GM19324 (cell line): ENCODE measurements around the gene N4BP2.

Experiments
- ATAC-seq: cut with Tn5 transposase; IDR thresholded peaks from one replicate; pipeline ENCODE4 v1.9.1; 2021; ENCODE audit warnings: mild to moderate bottlenecking, moderate library complexity; ENCODE audit not compliant: unreplicated experiment, low FRiP score

The N4BP2 gene

DNA sequence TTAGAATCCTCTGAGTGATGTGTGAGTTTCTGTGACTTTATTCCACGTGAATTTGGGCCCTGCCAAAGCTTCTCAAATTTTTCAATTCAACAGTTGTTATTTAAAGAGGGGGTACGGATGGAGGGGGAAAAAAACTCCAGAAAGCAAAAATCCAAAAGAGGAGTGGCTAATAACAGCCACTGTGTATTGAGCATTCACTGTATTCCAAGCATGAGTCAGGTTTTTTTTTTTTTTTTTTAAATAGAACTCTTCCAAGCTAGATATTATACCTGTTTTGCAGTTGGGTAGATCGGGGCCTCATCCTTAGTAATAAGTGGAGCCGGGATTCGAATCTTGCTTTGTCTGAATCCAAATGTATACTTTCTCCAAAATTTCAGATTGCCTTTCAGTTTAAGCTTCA, 133.8 kb downstream of the N4BP2 start:
- ATAC-seq = no peak

DNA sequence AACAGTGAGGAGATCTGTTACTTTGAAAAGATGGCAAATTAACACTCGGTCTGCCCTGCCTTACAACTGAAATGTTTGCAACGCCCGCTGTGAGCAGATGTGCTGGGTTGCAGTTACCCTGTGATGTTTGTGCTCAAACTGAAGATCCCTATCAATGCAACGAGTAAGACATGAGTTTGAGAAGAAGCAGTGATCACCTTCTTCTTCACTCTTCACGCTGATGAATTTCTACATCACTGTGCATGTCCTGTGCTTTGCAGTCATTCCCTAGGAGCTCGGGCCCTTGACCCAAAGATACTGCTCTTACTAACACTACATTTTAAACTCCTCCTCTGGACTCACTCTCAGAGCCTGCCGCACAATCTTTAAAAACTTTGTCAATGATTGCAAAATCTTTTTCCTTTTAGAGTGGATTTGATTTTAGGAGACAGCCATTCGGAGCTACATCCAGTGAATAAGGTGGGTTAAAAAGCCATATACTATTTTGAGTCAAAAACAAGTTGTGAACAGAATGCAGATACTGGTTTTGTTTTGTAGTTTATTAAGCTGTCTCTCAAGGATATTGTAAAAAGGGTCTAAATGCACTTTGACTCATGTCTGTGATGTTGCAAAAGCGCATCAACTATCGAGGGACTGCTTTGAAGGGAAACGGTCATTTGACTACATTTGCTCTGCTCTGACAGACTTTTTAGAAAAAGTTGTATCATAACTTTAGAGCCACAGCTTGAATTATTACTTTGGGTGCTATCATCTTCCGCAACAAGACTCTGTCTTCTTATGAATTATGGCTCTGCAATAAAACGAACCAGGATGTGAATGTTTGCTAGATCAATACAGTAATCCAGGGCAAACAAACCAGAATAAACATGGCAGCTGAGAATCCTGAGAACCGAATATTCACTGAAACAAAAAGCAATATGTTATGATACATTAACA, 134.5 kb downstream of the N4BP2 start:
- no peak for ATAC-seq

DNA sequence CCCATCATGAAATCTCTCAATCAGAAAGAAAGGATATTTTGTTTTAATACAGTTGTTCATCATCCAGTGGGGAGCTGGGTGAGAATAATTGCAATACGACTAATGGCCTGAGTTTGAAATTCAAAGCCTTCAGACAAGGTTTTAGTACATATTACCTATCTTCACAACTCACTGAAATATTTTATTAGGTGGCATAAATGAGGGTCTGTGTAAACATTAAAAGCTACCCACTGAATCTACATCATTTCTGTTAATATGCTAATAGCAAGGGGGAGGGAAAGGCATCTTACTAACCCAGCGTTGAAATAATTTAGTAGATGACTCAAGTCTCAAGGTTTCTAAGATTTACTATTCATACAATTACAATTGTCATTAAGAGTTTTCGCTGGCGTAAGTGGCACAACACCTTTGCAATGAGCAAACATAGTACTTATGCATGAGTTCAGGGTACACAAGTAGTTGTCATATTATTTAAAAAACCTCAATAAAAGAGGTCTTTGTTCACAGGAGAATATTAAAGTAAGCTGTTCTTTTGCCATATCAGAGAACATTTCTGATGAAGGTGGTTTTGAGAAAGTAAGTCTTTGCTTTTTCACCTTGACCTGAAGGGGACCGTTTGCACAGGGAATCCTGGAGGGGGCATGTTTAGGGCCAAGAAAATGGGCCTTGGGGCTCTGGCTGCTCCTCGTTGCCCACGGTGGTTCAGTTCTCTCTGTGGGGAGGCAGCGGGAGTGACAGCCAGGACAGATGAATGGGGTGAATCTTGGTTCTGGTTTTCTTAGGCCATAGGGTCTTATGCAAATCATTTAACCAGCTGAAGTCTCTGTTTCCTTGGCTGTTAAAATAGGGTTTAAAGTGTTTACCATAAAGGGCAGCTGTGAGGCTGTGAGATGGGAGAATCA, 135.7 kb downstream of the N4BP2 start:
- ATAC-seq = peak; percentile 37

DNA sequence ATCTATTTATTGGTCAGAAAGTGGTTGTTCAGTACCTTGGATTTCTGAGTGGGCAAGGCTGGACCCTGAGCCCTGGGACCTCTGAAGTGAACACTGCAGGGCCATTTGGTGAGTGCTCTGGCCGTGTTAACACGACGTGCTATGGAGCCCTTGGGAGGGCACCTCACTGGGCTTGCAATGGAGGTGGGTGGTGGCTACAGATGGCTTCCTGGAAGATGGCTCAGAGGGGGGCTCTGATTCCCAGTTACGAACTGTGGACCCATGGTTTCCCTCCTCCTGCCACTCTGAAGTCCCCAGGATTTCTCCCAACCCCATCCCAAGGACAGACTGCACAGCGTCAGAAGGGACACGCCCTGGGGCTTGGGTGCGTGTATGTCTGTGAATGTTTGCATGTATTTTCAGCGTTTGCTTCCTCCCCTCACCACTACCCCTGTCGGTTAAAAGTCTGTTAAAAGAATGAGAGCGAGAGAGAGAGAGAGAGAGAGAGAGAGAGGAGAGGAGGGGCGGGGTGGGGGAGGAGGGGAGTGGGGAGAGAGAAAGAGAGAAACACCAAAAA, 136.4 kb downstream of the N4BP2 start:
- ATAC-seq = peak; percentile 40

DNA sequence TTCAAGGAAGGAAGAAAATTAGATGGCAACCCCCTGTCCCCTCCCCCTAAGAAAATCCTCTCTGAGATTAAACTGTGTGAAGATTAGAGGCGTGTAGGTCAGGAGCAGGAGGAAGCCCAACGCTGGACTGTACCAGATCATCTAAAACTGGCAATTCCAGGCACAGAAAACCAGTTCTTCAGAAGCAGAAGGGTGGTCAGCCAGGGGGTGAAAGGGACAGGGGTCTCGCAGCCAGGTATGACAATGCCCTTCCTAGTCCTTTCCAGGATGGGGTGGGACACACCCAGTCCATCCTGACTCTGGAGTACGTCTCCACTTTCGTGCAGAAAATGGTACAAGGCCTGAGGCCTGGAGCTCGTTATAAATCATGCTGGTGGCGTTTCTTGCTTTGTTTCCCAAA, 136.9 kb downstream of the N4BP2 start:
- no peak for ATAC-seq

DNA sequence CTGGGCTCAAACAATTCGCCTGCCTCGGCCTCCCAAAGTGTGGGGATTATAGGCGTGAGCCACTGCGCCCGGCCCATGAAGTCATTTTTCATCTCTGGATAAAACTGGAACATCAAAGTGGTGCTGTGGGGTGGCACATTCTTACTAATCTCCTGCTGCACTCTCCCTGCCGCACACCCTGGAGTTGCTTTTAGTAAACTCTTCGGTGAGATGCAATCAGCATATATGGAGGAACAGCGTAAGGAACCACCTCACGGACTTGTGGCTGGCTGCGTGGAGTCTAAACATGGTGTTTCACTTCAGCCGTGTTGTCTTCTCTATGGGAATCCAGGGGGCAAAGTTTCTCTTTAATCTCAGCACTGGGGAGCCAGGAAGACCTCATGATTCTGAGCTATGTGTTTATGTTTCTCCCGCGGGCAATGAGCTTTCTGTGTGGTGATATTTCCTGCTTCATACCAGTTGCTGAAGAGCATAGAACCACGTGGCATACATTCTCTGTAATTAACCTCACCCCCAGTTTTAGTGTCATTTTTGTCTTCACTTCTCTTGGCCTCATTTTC, 138.0 kb downstream of the N4BP2 start:
- ATAC-seq = no peak

DNA sequence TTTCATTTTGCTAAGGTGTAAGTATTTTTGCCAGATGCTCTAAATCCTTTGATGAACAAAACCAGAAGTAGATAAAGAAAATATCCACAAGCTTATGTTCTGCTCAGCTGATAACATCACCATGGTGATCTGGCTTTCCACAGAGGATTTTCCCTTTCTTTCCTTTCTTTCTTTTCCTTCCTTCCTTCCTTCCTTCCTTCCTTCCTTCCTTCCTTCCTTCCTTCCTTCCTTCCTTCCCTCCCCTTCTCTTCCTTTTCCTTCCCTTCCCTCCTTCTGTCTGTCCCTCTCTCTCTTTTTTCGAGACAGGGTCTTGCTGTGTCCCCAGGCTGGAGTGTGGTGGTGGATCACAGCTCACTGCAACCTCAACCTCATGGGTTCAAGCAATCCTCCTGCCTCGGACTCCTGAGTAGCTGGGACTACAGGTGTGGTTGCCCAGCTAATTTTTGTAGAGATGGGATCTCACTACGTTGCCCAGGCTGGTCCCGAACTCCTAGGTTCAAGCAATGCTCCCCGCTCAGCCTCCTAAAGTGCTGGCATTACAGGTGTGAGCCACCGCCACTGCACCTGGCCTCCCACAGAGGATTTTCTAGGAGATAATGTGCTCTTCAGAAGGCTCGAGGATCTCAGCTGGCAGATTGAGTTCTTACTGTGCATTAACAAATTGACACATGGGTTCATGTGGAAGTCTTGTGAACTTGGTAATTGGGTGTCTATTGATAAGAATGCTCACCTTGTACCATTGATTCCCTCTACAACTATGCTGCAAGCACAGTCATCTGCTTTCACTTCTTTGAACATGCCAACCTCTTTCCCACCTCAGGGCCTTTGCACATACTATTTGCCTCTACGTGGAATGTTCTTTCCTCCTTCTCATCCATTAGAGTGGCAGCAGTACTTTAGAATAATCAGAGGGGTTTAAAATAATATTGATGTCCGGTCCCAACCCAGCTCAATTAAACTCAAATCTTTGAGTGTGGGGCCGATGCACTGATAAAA, 138.8 kb downstream of the N4BP2 start:
- no peak for ATAC-seq

DNA sequence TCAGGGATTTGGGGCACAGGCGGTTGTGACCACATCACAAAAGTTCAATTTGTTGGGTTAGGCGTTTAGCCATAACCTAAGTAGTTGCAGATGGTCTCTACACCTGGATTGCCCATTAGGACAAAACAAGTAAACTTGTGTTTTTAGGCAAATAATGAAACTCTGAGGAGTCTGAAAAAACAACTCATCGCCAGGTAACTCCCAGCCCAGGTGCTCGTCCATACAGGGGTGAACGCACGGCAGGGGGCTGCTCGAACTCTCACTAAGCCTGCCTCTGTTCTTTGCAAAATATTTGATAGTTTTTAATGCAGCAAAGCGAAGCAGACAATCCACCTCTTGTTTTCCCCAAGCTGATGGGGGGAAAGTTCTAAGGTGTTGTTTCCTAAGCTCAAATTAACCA, 139.6 kb downstream of the N4BP2 start:
- no peak for ATAC-seq

DNA sequence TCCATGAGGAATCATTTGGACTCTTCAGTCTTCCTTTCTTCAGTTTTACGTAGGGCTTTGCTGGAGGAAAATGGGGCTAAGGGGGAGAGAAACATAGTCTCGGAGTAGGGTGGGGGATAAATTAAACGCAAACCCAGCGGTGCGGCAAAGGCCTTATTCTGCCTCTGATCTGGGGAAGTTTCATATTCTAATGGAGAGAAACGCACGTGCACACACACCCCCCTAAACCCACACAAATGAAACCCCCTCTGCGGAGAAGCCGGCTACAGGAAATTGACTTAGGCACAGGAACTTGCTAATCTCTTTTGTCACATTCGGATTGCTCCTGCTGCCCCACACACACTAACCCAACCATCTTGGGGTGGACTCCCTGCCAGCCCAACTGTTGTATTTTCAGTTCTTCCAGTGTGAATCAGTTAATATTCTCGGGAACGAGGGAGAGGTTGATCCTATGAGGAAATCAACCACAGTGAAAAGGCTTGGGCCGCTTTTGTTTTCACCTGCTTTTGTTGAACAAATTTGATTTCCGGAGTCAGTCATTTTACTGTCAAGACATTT, 140.2 kb downstream of the N4BP2 start, which contains the start of gene RHOH:
TSS of gene RHOH (plus strand) at position 308 of the 558 bp plus-strand sequence. CDS start 46,356 bp downstream, outside the sequence.
- ATAC-seq = no peak

DNA sequence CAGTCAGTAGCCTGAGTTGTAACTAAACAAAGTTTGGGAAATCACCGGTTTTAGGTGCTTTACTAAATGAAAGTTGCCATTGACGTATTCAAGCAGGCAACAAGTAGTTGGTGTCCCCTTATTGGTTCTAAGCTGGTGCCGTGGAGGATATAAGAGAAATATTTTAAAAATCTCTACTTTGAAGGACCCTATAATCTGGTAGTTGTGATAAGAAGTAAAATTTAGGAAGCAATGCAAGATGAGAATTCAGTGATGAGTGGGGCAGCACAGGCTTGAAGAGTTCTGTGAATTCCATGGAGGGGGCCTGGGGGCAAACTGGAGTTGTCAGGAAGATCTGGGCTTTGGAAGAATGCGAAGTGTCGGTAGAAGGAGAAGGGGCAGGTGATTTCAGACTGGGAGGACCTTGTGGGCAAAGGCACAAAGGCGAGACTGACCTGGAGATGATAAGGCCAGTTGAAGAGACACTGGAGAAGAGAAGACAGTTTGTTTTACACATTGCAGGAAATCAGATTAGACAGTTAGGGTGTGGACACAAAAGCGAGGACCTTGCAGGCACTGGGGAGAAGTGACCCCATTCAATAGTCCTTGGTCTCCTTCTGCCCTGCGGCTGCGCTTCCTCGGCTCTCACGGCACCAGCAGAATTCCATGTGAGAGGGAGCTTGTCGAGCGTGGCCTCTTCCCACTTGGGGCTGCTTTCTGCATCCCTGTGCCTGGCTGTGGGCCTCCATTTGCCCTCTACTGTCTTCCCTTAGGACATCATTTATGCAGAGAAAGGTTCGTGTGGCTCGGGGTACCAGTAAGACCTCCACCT, 141.4 kb downstream of the N4BP2 start:
- no peak for ATAC-seq

DNA sequence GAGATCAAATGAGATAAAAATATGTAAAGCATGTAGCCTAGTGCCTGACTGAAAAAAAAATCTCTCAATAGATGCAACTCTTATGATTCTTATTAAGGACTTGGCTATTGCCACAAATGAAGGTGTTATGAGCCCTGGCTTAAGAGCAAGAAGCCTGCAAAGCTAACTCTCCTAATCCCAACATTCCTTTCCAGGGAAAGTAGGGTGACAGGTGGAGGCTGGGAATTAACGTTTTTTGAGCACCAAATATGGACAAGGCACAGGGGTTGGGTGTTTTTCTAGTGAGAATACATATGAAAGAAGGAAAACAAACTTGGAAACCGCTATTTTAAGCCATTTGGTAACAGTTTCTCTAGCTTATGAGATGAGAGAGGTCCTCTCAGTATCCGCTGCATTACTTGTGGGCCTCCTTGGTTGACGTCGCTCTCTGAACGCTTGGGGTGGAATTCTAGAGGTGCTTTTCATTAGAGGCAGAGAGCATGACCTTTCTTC, 142.6 kb downstream of the N4BP2 start:
- no peak for ATAC-seq

DNA sequence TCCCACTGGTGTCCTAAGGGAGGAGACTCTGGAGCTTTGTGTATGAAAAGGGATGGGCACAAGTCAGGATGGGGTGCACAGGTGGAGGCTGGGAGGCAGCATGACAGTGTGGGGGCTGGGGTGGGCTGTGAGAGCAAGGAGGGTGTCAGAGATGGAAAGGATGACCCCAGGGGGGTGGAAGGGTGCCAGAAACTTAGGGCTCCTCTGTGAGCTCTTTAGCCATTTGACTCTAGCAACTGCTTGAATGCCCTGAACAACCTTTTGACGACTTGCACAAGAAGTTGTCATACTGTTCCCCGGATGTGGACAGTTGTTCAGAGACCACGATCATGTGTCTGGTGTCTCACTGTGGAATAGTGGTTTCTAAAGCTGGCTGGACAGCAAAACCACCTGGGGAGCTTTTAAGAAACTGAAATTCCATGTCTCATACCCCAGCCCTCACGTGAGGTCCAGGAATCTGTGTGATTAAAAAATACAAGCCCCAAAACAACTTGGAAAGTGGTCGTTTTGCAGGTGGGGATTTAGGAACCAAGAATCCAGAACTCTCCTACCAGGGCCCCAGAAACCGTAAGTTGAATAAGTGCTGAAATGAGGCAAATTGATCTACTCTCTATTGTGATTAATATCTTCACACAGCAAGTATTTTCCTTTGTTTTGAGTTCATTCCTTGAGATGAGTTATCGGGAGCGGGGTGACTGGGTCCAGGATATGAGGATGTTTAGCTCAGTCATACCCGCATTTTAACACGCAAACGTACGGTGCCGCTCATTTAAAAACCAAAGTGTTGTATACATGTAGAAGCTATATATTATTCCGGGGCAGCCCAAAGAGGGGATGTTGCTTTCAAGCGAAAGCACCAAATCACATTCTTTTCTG, 143.6 kb downstream of the N4BP2 start:
- ATAC-seq = peak; percentile 27

DNA sequence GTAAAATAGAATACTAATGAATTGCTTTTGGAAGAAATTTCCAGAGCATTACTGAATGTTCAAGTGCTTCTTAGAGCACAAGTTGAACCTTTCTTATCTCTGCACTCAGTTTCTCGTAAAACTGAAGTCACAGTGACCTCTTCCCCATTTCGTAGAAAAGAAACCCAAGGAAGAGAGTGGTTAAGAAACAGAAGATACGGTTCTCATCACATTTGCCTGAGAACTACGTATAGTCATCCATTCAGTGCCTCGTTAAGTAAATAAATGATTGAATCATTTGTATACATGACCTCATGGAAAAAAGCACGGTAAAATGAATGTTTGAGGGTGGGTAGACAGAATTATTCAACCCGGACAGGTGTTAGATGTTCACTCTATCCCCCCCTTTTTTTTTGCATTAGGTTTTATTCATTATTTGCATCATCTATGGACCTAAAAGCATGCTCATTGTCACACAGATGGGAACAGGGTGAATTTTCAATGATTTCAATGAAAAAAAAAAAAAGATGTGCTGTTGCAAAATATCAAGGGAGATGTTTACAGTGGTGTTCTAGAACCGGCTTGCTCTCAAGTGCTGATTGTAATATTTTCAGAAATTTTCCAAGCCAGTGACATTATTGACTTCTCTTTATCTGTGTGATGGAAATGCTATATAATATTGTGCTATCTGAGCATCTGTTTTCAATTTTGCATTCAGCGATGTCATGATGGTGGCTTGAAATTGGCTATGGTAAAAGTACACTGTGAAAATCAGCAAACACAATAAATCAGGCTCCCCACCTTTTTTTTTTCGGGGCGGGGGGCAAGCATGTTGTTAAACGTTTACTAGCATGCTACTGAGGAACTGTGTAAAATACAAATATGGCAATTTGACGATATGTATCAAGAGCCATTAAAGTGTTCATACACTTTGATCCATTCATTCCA, 144.5 kb downstream of the N4BP2 start:
- no peak for ATAC-seq

DNA sequence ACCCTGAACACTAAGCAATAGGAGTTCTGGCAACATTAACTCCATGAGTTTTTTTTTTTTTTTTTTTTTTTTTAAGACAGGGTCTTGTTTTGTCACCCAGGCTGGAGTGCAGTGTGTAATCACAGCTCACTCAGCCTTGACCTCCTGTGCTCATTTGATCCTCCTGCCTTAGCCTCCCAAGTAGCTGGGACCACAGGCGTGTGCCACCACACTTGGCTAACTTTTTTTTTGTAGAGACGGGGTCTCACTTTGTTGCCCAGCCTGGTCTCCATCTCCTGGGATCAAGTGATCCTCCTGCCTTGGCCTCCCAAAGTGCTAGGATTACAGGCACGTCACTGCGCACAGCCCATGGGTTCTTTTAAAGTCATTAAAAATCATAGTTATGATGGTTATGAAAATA, 145.2 kb downstream of the N4BP2 start:
- no peak for ATAC-seq

DNA sequence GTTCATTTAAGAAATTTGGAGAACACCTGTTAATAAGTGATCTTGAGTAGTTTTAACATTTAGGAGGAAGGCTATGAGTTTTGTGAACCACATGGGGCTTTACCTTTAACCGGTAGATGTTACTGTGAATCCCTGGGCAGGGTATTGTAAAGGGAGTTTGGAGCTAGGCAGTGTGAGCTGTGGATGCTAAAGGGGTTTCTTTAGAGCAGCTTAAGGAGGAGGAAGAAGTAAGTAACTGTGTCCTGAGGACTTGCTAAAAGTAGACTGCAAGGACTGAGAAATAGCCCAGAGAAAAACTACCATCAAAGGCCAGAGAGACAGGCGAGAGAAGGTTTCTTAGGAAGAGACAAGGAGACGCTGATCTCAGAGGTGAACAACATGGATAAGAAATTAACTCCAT, 145.8 kb downstream of the N4BP2 start:
- no peak for ATAC-seq
